ENCODE measurements around the gene C2CD3. TPM values are rescaled to one million over a fixed set of nuclear protein-coding genes. Genes with fewer than 3 reads are reported as not detected.

The C2CD3 gene
- total RNA-seq, 1 experiment from 2014 or later = 31.3 TPM

DNA sequence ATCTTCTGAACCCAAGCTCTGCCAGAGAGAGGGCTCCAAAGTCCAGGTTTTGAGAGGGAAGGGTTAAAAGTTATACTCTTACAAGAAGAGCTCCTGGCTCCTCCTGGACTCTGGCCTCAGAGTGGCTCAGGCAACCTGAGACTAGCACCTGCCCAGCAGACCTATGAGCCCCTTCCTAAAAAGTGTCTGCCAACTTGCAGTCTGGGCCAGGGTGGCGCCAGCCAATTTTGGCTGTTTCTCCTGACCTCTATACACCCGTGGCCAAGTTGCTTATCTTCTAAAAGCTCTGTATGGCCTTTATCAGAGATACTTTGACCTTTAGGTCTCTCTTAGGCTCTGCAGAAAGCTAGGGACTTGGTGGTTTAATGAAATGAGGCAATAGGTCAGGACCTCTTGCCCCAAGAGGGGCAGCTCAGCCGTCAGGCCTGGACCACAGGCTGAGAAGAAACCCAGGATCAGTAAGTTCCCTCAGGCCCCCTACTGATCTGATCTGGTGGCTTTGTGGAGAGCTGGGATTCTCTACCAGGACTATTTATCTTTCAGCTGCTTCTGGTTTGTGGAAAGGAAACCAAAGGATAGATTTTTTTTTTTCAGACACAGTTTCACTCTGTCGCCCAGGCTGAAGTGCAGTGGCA lies 151.6 kb downstream of the C2CD3 start:
- Histone ChIP-seq H3K27me3 (no peaks in the 10 kb centered on the region), H3K9me3 (replicated peaks) (no peaks in the 10 kb centered on the region), H3K36me3 (peaks cover 4% of the 10 kb centered on the region; the same call in 1 of the 2 replicates), H3K27ac (no peak overlapping the region), H3K4me1 (no peaks in the 10 kb centered on the region), H3K4me3 (no peak overlapping the region)
- no peak for DNase-seq

DNA sequence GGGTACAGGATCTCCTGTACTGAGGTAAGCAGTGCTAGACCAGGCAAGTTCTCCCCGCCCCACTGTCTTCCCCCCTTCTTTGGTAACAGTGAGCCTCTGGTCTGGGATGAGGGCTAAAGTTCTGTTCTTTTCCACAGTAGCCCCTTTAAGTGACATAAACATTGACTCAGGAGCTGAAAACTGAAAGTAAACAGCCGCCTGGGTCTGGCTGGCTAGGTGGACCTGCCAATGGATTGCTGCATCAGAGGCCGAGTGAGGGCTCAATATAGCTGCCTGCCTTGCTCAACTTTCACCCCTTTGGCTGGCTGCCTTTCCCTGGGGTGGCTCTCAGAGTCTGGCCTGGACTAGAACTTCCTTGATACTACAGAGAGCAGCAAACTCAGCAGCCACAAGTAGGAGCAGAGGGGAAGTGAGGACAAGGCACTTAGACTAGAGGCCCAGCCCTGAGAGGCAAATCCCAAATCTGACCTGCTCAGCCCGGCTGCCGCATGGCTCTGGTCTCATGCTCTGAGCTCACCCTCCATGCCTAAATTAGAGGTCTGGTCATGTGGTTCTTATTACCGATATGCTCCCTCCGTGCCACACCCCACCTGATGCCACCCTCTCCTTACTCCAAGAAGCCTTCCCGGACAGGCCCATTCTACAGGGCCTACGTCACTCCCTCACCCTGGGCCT lies 152.3 kb downstream of the C2CD3 start:
- no peaks in the 10 kb centered on the region for H3K27me3 ChIP-seq
- no peak overlapping the region for H3K27ac ChIP-seq
- H3K36me3 ChIP-seq = peaks cover 4% of the 10 kb centered on the region; the same call in 1 of the 2 replicates
- H3K4me1 ChIP-seq = no peaks in the 10 kb centered on the region
- H3K9me3 ChIP-seq (replicated peaks) = no peaks in the 10 kb centered on the region
- H3K4me3 ChIP-seq = no peak overlapping the region
- no peak for DNase-seq

DNA sequence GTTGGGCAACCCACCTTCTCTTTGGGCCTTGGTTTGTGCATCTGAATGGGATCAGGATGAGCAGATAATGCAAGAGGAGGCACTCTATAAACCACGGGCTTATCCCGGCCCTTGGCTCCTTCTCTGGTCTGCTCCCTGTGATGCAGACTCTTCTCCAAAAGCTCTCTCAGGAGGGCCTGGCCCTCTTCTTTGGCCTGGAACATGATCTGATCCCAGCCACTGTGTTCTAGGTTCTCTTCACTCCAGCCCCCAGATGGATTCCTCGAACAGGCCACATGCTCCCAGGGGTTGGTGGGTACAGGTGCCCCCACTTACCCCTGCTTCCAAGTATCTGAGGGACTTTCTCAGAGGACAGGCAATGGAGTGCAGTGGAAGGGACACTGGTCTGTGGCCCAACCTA lies 153.2 kb downstream of the C2CD3 start:
- Histone ChIP-seq H3K9me3 (replicated peaks) (no peaks in the 10 kb centered on the region), H3K27me3 (no peaks in the 10 kb centered on the region), H3K36me3 (peaks cover 4% of the 10 kb centered on the region; the same call in 1 of the 2 replicates), H3K4me3 (no peak overlapping the region), H3K4me1 (no peaks in the 10 kb centered on the region), H3K27ac (no peak overlapping the region)
- DNase-seq = no peak

DNA sequence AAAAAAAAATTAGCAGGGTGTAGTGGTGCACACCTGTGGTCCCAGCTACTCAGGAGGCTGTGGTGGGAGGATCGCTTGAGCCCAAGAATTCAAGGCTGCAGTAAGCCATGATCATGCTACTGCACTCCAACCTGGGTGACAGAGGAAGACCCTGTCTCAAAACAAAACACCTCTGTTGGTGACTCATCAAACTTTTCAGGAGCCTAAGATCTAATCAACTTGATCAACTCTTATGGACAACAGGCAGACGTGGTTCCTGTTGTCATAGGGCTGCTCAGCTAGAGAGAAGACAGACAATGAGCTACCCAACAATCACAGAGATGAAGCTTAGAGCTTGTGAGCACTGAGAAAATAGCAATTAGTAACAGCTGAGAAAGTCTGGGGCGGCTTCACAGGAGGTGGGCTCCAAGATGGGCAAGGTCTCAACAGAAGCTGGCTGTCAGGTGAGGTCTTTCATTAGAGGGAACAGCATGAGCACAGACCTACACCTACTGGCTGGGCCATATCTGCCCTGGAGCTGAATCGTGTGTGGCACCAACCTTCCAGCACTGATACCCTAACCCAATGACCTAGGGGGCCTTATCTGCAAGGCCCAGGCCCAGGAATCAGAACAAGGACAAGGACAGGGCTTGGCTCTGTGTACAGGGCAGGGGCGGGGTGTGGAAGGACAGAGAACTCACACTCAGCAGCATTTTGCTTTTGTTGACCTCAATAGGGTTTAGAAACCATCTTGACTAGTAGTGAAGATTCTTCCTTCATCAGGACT lies 154.7 kb downstream of the C2CD3 start:
- Histone ChIP-seq H3K4me1 (no peaks in the 10 kb centered on the region), H3K9me3 (replicated peaks) (no peaks in the 10 kb centered on the region), H3K36me3 (peaks cover 7% of the 10 kb centered on the region; the same call in 1 of the 2 replicates), H3K27ac (no peak overlapping the region), H3K4me3 (no peak overlapping the region), H3K27me3 (no peaks in the 10 kb centered on the region)
- no peak for DNase-seq

DNA sequence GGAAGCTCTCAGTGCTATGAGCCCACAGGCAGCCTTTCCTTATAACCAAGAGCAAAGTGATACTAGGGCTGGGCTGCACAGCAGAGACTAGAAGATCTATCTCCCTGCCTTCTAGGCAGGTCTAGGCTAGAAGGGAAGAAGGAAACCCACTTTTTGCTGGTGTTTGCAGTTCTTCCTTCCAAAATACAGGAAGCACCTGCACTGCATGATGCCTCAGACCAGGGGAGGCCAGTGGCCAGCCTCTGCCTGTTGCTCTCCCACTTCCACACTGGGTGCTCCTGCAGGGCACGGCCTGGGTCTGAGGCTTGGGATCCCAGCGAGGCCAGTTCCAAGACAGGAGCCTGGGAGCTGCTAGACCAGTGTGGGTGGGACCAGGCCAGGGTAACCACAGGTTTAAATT lies 155.9 kb downstream of the C2CD3 start:
- Histone ChIP-seq H3K27me3 (no peaks in the 10 kb centered on the region), H3K27ac (no peak overlapping the region), H3K9me3 (replicated peaks) (no peaks in the 10 kb centered on the region), H3K4me1 (no peaks in the 10 kb centered on the region), H3K4me3 (no peak overlapping the region), H3K36me3 (peaks cover 7% of the 10 kb centered on the region; the same call in 1 of the 2 replicates)
- DNase-seq = no peak

DNA sequence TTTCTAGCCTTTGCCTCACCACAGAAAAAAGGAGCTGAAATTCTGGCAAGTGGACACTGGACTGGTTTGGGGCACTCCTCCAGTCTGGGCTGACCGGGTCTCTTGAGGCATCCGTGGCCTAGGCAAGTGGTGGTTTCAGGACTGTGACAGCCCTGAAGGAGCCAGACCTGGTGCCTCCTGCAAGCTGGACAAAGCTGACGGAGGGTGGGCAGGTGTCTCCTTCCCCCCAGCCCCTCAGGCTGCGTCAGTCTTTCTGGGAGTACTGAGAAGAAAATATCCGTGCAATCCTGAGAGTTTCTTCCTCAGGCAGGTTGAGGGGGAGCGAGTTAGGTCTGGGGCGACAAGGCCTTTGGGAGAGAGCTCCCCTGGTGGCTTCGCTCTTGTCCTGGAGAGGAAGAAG lies 157.7 kb downstream of the C2CD3 start:
- no peak for DNase-seq
- H3K36me3 ChIP-seq = peaks cover 7% of the 10 kb centered on the region; the same call in 1 of the 2 replicates
- H3K9me3 ChIP-seq (replicated peaks) = no peaks in the 10 kb centered on the region
- no peaks in the 10 kb centered on the region for H3K27me3 ChIP-seq
- no peak overlapping the region for H3K4me3 ChIP-seq
- H3K4me1 ChIP-seq = peaks cover 5% of the 10 kb centered on the region; the same call in 1 of the 2 replicates
- no peak overlapping the region for H3K27ac ChIP-seq

DNA sequence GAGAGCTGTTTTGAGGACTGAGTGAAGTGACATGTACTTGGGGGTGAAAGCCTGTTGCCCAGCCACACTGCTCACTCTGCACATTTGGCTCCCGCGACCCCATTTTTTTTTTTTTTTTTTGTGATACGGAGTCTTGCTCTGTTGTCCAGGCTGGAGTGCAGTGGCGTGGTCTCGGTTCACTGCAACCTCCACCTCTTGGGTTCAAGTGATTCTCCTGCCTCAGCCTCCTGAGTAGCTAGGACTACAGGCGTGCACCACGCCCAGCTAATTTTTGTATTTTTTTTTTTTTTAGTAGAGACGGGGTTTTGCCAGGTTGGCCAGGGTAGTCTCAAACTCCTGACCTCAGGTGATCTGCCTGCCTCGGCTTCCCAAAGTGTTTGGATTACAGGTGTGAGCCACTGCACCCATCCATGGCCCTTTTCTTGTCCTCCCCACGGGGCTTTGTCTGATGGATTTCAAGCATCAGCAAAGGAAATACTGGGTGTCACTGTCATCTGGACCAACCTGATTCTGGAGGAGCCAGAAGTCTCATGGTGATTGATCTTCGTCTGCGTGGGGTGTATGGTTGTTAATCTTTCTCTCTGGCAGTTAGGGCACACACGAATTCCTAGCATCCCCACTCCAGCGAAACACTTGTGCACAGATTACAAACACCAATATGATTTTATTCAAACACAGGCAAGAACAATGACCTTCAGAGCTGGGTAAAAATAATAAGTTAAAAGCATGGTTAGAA lies 158.6 kb downstream of the C2CD3 start:
- Histone ChIP-seq H3K27ac (no peak overlapping the region), H3K4me3 (no peak overlapping the region), H3K4me1 (peaks cover 5% of the 10 kb centered on the region; the same call in 1 of the 2 replicates), H3K36me3 (peaks cover 4% of the 10 kb centered on the region; the same call in 1 of the 2 replicates), H3K27me3 (no peaks in the 10 kb centered on the region), H3K9me3 (replicated peaks) (no peaks in the 10 kb centered on the region)
- DNase-seq = no peak

DNA sequence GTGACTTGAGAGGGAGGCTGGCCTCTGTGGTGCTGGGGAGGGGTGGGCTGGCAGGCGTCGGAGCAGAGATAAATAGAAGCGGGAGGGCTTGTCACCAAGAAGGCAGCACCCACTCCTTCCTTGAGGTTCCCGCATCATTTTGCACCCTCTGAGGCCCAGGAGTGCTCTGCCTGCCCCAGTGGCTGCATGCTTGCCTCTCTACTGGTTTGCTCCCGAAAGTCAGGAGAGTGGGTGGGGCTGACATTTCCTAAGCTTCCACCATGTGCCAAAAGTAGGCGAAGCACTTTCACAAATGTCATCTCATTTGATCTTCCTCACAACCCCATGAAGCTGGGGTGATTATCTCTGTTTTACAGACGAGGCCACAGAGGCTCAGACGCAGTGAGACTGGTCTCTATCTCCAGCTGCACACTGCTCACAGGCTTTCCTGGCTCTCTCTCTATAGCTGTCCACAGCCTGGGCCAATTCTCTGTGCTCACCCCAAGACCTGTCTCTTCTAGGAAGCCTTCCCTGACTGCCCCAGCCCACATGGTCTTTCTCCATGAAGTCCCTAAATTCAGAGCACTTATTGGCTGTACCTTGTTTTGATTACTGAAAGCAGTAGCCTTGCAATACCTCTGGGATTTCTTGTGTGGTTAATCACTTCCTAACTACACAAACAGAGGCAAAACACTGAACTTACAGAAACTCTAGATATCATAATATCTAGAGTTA lies 159.3 kb downstream of the C2CD3 start:
- Histone ChIP-seq H3K4me3 (no peak overlapping the region), H3K36me3 (peaks cover 3% of the 10 kb centered on the region; the same call in 1 of the 2 replicates), H3K27me3 (no peaks in the 10 kb centered on the region), H3K27ac (no peak overlapping the region), H3K4me1 (peaks cover 5% of the 10 kb centered on the region; the same call in 1 of the 2 replicates), H3K9me3 (replicated peaks) (no peaks in the 10 kb centered on the region)
- DNase-seq = no peak

DNA sequence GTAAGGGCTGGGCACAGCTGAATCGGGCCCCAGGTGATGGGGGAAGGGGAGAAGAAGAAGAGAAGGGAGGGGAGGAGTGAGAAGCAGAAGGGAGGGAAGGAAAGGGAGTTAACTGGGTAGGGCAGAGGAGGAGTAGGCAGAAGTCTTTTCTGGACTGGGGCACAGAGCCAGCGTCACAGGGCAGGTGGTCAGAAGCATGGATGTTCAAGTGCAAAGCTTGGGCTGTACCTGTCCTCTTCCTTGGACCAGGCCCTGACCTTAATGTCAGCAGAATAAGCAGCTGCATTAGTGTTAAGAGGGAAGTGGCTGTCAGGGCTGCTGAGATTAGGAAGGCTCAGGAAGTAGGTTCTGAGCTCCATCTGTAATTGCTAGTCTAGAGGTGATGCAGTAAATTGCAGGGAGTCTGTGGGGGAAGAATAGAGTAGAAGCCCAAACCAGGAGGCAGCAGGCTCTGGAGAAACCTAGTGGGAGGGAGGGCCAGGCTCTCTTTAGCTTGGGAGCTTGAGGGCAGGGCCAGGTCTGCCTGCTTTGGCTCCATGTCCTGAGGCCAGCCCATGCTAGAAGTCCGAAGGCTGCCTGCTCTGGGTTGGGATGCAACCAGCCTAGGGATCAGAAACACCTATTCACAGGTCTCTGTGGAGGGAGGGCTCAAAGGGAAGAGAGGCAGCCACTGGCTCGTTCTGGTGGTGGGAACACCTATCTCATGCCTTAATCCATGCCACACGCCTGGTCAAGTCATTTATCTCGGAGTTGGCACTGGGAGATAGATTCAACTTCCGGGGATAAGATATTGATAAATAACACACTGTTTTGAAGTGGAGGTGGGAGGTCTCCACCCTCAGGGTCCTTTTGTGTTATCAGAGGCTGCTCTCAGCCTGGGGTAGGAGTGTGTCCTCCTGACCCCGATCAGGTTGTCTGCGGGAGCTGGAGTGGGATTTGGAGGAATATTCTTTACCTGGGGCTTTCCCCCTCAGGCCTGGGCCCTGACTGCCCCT lies 160.2 kb downstream of the C2CD3 start:
- Histone ChIP-seq H3K4me1 (peaks cover 5% of the 10 kb centered on the region; the same call in 1 of the 2 replicates), H3K36me3 (peaks cover 3% of the 10 kb centered on the region; the same call in 1 of the 2 replicates), H3K27ac (no peak overlapping the region), H3K4me3 (no peak overlapping the region), H3K9me3 (replicated peaks) (no peaks in the 10 kb centered on the region), H3K27me3 (no peaks in the 10 kb centered on the region)
- DNase-seq = no peak

DNA sequence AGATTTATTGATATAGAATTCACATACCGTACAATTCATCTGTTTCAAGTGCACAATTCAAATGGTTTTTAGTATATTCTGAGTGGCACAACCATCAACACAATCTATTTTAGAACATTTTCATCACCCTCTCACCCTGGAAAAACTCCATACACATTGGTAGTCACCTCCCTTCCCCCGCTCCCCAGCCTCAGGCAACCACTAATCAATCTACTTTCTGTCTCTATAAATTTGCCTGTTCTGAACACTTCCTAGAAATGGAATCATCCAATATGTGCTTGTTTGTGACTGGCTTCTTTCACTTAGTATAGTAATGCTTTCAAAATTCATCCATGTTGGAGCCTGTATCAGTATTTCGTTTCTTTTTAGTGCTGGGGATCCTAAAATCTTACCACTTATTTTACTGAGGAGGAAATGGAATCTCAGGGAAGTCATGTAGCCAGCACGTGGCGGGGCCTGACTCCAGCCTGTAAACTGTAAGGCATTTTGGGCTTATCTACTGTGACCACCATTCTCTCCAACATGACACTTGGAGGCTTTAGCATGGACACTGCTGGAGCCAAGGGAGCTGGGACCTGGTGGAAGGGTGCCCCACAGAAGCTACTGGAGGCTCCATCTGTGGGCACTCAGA lies 161.0 kb downstream of the C2CD3 start:
- peaks cover 5% of the 10 kb centered on the region; the same call in 1 of the 2 replicates for H3K4me1 ChIP-seq
- no peaks in the 10 kb centered on the region for H3K27me3 ChIP-seq
- no peak for DNase-seq
- no peak overlapping the region for H3K4me3 ChIP-seq
- no peak overlapping the region for H3K27ac ChIP-seq
- no peaks in the 10 kb centered on the region for H3K9me3 ChIP-seq (replicated peaks)
- peaks cover 3% of the 10 kb centered on the region; the same call in 1 of the 2 replicates for H3K36me3 ChIP-seq

DNA sequence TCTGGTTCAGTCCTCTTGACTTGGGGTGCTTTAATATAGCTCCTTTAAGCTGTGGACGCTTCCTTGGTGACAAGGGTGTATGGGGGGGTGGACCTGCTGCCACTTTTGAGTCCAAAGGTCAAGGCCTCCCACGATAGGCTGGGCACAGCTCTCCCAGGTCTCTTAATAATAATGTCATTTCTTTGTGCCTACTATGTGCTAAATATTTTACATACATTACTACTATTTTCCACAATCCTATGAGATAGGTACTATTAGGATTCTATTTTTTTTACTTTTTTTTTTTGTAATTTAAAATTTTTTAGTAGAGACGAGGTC lies 161.6 kb downstream of the C2CD3 start:
- H3K4me1 ChIP-seq = peaks cover 5% of the 10 kb centered on the region; the same call in 1 of the 2 replicates
- H3K9me3 ChIP-seq (replicated peaks) = no peaks in the 10 kb centered on the region
- H3K4me3 ChIP-seq = no peak overlapping the region
- no peak for DNase-seq
- H3K27ac ChIP-seq = no peak overlapping the region
- H3K36me3 ChIP-seq = peaks cover 3% of the 10 kb centered on the region; the same call in 1 of the 2 replicates
- no peaks in the 10 kb centered on the region for H3K27me3 ChIP-seq

DNA sequence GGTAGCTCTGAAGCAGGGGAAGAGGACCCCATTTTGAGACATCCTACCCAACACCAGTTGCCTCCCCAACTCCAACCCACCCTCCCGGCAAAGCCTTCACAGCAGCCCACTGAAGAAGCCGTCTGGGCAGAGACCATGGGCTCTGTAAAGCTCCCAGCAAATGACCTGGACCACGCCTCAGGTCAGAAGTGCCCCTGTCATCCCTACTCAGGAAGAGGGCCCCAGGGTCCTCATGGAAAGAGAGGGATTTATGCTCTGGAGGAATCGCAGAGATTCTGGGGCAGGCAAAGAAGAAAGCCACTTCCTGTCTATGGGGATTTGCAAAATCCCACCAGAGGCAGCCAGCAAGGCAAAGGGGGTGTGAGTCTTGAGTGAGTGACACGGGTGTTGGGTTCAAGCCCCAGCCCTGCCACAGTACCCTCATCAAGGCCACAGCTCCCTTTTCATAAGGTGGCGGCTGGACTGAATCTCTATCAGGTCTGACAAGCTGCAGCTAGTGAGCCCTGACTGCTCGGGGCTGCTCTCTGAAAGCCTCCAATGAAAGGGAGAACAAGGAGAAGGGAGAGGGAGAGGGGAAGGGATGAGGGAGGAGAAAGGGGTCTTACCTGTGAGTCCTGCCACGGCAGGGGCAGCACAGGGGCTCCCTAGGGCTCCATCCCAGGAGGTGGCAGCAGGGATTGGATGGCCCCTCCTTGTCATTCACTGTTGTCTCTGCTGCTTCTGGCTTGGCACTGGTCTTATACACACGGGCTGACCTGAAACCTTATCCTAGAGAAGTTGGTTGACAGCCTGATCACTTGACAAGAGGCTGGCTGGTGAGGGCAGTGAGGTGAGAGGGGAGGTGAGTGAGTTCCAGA lies 162.2 kb downstream of the C2CD3 start, which contains the start of gene UCP3:
Gene UCP3, minus strand, starts transcription at position 713 of the 857 bp plus-strand sequence. CDS start 2,043 bp downstream, outside the sequence.
- H3K4me3 ChIP-seq = no peak within 1 kb of the TSS
- H3K9me3 ChIP-seq (replicated peaks) = no peaks in the 10 kb centered on the region
- no peaks in the 10 kb centered on the region for H3K27me3 ChIP-seq
- H3K4me1 ChIP-seq = peaks cover 5% of the 10 kb centered on the region; the same call in 1 of the 2 replicates
- H3K36me3 ChIP-seq = peaks cover 3% of the 10 kb centered on the region; the same call in 1 of the 2 replicates
- no peak within 1 kb of the TSS for H3K27ac ChIP-seq
- peak in 1 of 2 experiments; percentile 24 for DNase-seq
